Lower leg skin (tissue), 3 donors: Measurements from ENCODE around the gene CBL.

Experiments used
- CTCF ChIP-seq, 3 donors: fragments of 450-650 bp; IDR thresholded peaks; one replicate each; pipeline ENCODE4 v1.5.1; 2016; ENCODE audit warnings: antibody characterized with exemption in 3 of 3, mild to moderate bottlenecking in 3 of 3, moderate library complexity in 2 of 3
- POLR2A ChIP-seq, 2 donors: fragments of 450-650 bp; IDR thresholded peaks; one replicate each; pipeline ENCODE4 v1.6.1; 2016 to 2017; ENCODE audit warnings: antibody characterized with exemption in 2 of 2, mild to moderate bottlenecking in 1 of 2, moderate library complexity in 1 of 2

- no peak for TF ChIP-seq CTCF (IDR thresholded peaks at IDR 0.05)
- TF ChIP-seq POLR2A (IDR thresholded peaks at IDR 0.05): no peak
Observed at GRCh38 chr11:119299416-119299815, 93.3 kb downstream of the CBL start.
